ENCODE data around the gene CEACAM1.

GRCh38 chr19:42553292-42554045 is 25.2 kb upstream of the CEACAM1 start:
- TF ChIP-seq EZH2 (IDR thresholded peaks at IDR 0.05; ENCODE audit: low read depth, unreplicated experiment) (no peak), EZH2phosphoT487 (IDR thresholded peaks at IDR 0.05; ENCODE audit: unreplicated experiment) (no peak), POLR2AphosphoS5 (IDR thresholded peaks at IDR 0.05; ENCODE audit: low read depth) (no peak), CREB1 (CRISPR knock-in tag; IDR thresholded peaks at IDR 0.05; ENCODE audit: low read depth) (no peak), ZNF331 (CRISPR knock-in tag; IDR thresholded peaks at IDR 0.05; ENCODE audit: low read depth) (no peak), JUNB (IDR thresholded peaks at IDR 0.05; ENCODE audit: unreplicated experiment) (no peak)
- TF ChIP-seq, protein P1, sequence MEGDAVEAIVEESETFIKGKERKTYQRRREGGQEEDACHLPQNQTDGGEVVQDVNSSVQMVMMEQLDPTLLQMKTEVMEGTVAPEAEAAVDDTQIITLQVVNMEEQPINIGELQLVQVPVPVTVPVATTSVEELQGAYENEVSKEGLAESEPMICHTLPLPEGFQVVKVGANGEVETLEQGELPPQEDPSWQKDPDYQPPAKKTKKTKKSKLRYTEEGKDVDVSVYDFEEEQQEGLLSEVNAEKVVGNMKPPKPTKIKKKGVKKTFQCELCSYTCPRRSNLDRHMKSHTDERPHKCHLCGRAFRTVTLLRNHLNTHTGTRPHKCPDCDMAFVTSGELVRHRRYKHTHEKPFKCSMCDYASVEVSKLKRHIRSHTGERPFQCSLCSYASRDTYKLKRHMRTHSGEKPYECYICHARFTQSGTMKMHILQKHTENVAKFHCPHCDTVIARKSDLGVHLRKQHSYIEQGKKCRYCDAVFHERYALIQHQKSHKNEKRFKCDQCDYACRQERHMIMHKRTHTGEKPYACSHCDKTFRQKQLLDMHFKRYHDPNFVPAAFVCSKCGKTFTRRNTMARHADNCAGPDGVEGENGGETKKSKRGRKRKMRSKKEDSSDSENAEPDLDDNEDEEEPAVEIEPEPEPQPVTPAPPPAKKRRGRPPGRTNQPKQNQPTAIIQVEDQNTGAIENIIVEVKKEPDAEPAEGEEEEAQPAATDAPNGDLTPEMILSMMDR (conservative IDR thresholded peaks at IDR 0.05; ENCODE audit: low read depth in 2 of 2), result no peak
- TF ChIP-seq, protein P2, sequence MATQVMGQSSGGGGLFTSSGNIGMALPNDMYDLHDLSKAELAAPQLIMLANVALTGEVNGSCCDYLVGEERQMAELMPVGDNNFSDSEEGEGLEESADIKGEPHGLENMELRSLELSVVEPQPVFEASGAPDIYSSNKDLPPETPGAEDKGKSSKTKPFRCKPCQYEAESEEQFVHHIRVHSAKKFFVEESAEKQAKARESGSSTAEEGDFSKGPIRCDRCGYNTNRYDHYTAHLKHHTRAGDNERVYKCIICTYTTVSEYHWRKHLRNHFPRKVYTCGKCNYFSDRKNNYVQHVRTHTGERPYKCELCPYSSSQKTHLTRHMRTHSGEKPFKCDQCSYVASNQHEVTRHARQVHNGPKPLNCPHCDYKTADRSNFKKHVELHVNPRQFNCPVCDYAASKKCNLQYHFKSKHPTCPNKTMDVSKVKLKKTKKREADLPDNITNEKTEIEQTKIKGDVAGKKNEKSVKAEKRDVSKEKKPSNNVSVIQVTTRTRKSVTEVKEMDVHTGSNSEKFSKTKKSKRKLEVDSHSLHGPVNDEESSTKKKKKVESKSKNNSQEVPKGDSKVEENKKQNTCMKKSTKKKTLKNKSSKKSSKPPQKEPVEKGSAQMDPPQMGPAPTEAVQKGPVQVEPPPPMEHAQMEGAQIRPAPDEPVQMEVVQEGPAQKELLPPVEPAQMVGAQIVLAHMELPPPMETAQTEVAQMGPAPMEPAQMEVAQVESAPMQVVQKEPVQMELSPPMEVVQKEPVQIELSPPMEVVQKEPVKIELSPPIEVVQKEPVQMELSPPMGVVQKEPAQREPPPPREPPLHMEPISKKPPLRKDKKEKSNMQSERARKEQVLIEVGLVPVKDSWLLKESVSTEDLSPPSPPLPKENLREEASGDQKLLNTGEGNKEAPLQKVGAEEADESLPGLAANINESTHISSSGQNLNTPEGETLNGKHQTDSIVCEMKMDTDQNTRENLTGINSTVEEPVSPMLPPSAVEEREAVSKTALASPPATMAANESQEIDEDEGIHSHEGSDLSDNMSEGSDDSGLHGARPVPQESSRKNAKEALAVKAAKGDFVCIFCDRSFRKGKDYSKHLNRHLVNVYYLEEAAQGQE (IDR thresholded peaks at IDR 0.05; ENCODE audit: unreplicated experiment), result no peak
- TF ChIP-seq, protein P3, sequence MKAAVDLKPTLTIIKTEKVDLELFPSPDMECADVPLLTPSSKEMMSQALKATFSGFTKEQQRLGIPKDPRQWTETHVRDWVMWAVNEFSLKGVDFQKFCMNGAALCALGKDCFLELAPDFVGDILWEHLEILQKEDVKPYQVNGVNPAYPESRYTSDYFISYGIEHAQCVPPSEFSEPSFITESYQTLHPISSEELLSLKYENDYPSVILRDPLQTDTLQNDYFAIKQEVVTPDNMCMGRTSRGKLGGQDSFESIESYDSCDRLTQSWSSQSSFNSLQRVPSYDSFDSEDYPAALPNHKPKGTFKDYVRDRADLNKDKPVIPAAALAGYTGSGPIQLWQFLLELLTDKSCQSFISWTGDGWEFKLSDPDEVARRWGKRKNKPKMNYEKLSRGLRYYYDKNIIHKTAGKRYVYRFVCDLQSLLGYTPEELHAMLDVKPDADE (IDR thresholded peaks at IDR 0.05), result no peak

All from GM23338 (cell line).